Measurements from ENCODE around the gene PSKH1.
A peak's percentile ranks its signal among the peaks of the same experiment; 100 is the strongest.

Gene PSKH1

GRCh38 chr16:67865318-67865717 is 27.7 kb upstream of the PSKH1 start:
- DNase-seq (ENCODE audit: low read depth in 2 of 2) = no peak

- no peak for DNase-seq (ENCODE audit: low read depth in 2 of 2)
These were observed 24.8 kb upstream of the PSKH1 start for GRCh38 chr16:67868290-67868689.

DNA sequence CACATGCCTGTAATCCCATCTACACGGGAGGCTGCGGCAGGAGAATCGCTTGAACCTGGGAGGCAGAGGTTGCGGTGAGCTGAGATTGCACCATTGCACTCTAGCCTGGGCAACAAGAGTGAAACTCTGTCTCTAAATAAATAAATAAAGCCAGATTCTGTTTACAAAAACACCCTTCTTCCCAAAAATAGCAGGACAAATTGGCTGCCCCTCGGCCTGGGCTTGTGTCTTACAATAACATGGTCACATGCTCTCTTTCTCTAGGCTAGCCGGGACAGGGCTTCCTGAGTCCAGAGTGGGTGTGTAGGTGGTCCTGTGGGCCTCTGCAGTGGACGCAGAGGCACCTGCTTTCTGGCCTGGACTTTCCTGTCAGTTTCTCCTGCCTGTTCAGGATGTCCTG is 23.4 kb upstream of the PSKH1 start:
- no peak for DNase-seq (ENCODE audit: low read depth in 2 of 2)

DNA sequence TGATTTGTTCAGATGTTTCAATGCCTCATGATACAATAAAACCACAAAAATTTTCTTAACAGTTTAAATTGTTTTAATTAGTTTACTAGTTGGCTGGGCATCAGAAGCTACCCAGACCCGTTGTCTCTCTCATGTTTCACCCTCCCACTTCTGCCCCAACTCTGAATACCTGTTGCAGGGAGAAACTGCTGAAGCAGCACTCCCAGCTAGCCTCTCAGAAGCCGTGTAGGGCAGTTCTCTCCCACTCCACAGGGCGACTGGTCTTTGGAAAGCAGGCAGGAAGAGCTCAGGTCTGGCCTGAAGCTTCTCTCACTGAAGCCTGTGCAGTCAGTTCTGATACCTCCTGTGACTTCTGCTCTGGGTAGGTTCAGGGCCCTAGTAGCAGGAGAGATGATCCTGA is 21.8 kb upstream of the PSKH1 start:
- no peak for DNase-seq (ENCODE audit: low read depth in 2 of 2)

- no peak for DNase-seq (ENCODE audit: low read depth in 2 of 2)
These were observed 20.9 kb upstream of the PSKH1 start for GRCh38 chr16:67872131-67872630.

- peak; percentile 73 to 78 for DNase-seq (ENCODE audit: low read depth in 2 of 2)
These were observed 20.2 kb upstream of the PSKH1 start, which contains the start of gene EDC4 for GRCh38 chr16:67872631-67873434. Gene EDC4, plus strand, starts transcription at chr16:67873052. Its CDS starts 210 bp downstream, at chr16:67873262.

GRCh38 chr16:67873435-67874370 is 19.4 kb upstream of the PSKH1 start:
- DNase-seq (ENCODE audit: low read depth in 2 of 2) = no peak

DNA sequence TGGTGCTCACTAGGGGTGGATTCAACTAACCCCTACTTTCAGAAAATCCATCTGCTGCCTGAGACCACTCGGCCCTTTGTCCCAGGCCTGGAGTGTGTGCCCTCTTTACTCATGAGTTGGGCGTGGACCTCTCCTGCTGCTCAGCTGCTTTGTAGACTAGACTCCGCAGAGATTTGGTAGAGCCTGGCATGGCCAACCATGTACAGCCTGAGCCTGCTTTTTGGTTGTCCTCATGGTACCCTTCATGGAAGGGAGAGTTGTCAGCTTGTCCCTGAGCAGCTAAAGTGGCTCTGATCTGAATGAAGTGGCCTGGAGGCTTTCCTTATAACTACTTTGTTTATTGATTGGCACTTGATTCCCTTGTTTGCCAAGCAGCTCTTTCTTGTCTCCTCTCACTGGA is 18.7 kb upstream of the PSKH1 start:
- DNase-seq (ENCODE audit: low read depth in 2 of 2) = no peak

GRCh38 chr16:67877064-67877463 is 16.0 kb upstream of the PSKH1 start:
- no peak for DNase-seq (ENCODE audit: low read depth in 2 of 2)

- DNase-seq (ENCODE audit: low read depth in 2 of 2) = no peak
These were observed 14.8 kb upstream of the PSKH1 start for GRCh38 chr16:67878232-67878631.

- no peak for DNase-seq (ENCODE audit: low read depth in 2 of 2)
These were observed 14.2 kb upstream of the PSKH1 start for GRCh38 chr16:67878846-67879245.

DNA sequence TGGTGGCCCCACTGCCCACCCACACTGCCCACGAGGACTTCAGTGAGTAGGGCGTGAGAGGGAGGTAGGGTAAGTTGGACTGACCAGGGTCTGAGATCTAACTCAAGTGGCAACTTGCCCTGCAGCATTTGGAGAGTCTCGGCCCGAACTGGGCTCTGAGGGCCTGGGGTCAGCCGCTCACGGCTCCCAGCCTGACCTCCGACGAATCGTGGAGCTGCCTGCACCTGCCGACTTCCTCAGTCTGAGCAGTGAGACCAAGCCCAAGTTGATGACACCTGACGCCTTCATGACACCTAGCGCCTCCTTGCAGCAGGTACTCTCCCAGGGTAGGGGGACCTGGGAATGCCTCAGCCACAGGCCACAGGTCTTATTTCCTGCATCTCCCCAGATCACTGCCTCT is 13.6 kb upstream of the PSKH1 start:
- no peak for DNase-seq (ENCODE audit: low read depth in 2 of 2)

- no peak for DNase-seq (ENCODE audit: low read depth in 2 of 2)
These were observed 13.1 kb upstream of the PSKH1 start for GRCh38 chr16:67879936-67880335.

DNA sequence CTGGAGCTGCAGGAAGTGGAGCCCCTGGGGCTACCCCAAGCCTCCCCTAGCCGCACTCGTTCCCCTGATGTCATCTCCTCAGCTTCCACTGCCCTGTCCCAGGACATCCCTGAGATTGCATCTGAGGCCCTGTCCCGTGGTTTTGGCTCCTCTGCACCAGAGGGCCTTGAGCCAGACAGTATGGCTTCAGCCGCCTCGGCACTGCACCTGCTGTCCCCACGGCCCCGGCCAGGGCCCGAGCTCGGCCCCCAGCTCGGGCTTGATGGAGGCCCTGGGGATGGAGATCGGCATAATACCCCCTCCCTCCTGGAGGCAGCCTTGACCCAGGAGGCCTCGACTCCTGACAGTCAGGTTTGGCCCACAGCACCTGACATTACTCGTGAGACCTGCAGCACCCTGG is 12.5 kb upstream of the PSKH1 start:
- no peak for DNase-seq (ENCODE audit: low read depth in 2 of 2)

DNA sequence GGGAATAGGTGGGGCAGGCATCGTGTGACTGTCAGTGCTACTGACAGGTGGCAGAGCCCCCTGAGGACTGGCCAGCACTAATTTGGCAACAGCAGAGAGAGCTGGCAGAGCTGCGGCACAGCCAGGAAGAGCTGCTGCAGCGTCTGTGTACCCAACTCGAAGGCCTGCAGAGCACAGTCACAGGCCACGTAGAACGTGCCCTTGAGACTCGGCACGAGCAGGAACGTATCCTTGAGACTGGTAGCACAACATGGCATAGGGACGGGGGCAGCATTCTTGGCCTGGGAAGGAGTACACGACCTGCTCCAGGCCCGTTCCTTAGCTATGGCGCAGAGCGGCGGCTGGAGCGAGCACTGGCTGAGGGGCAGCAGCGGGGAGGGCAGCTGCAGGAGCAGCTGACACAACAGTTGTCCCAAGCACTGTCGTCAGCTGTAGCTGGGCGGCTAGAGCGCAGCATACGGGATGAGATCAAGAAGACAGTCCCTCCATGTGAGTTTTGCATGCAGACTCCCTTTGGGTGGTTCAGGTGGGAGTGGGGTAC is 11.4 kb upstream of the PSKH1 start:
- no peak for DNase-seq (ENCODE audit: low read depth in 2 of 2)

GRCh38 chr16:67882374-67883145 is 10.5 kb upstream of the PSKH1 start:
- no peak for DNase-seq (ENCODE audit: low read depth in 2 of 2)

GRCh38 chr16:67883146-67883871 is 9.7 kb upstream of the PSKH1 start:
- no peak for DNase-seq (ENCODE audit: low read depth in 2 of 2)

- DNase-seq (ENCODE audit: low read depth in 2 of 2) = peak; percentile 48 to 56
These were observed 9.2 kb upstream of the PSKH1 start for GRCh38 chr16:67883872-67884261.

DNA sequence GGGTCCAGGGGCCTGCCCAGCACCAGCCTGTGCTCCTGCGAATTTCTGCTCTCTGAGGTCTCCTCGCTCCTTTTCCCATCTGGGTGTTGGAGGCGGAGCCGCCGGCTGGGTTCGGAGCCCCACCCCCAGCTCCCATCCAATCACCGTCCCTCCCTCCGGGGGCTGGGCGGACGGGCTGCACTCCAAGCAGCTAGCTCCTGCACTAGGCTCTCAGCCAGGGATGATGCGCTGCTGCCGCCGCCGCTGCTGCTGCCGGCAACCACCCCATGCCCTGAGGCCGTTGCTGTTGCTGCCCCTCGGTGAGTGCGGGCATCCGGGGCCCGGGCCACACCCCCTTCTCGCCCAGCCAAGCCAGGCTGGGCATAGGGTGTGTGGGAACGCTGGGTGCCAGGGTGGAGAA is 8.4 kb upstream of the PSKH1 start, which contains the start of gene NRN1L:
Gene NRN1L, plus strand, starts transcription at position 202 of the 400 bp plus-strand sequence. Its CDS starts 19 bp downstream, at position 221.
- no peak for DNase-seq (ENCODE audit: low read depth in 2 of 2)

GRCh38 chr16:67885545-67885944 is 7.5 kb upstream of the PSKH1 start:
- DNase-seq (ENCODE audit: low read depth in 2 of 2) = no peak

DNA sequence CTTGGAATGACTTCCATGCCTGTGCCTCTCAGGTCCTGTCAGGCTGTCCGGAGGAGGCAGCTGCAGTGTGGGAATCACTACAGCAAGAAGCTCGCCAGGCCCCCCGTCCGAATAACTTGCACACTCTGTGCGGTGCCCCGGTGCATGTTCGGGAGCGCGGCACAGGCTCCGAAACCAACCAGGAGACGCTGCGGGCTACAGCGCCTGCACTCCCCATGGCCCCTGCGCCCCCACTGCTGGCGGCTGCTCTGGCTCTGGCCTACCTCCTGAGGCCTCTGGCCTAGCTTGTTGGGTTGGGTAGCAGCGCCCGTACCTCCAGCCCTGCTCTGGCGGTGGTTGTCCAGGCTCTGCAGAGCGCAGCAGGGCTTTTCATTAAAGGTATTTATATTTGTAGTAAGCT is 7.1 kb upstream of the PSKH1 start:
- no peak for DNase-seq (ENCODE audit: low read depth in 2 of 2)

Measured in activated CD8-positive, alpha-beta memory T cell treated with anti-CD3 and anti-CD28 coated beads for 4 hours (primary cell).